HG03469 (cell line): ENCODE measurements around the gene ALKBH7.

Experiments
- ATAC-seq: cut with Tn5 transposase; IDR thresholded peaks from one replicate; pipeline ENCODE4 v1.9.1; 2021; ENCODE audit warnings: mild to moderate bottlenecking, moderate library complexity, moderate number of reproducible peaks; ENCODE audit not compliant: unreplicated experiment

Gene ALKBH7

GRCh38 chr19:6423499-6424194 is 51.1 kb downstream of the ALKBH7 start:
- ATAC-seq, result no peak

DNA sequence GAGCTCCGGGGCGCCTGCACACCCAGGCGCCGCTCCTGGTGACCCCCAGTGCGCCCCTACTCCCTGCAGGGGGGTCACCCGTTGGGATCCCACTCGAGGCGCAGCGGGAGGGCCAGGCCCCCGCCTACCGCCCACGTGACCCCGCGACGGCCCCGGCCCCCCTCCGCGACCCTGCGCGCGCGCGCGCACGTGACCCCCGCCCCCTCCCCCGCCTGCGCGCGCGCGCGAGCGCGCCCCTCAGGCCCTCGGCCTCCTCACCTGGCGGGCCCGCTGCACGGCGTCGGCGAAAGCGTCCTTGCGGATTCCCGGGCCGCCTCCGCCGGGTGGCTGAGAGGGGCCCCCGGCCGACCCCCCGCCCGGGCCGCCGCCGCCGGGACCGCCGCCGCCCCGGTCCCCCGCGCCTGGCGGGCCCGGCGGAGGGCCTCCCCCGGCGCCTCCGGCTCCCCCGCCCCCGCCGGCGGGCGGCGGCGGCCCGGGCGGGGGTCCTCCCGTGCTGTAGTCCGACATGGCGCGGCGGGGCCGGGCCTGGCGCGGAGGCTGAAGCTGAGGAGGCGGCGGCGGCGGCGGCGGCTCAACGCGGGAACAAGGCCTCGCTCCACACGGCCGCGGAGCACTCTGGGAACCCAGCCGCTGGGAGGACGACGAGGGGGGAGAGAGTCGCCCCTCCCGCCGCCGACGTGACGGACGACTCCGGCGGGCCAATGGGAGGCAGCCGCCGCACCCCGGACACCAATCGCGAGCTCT is 51.8 kb downstream of the ALKBH7 start, which contains the start of gene KHSRP:
Gene KHSRP, minus strand, starts transcription at position 617 of the 744 bp plus-strand sequence. Its CDS starts 110 bp downstream, at position 507.
- ATAC-seq, result no peak
